Measurements from ENCODE around the gene CNTN2.

The CNTN2 gene

DNA sequence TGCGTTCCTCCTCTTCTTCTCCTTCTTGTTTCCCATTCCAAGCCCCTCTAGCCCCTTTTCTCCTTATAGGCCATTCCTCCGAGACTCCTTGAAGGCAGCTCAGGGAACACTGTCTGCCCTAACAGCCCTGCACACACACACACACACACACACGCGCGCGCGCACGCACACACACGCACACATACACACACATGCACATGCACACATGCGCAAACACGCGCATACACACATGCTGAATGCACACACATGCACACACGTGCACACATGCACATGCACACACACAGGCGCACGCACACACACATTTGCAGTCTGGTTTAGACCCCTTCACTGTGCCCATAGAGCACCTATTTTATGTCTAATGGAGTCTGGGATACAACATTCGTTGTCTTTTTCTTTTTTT is 17.8 kb upstream of the CNTN2 start:
- DNase-seq: no peak

DNA sequence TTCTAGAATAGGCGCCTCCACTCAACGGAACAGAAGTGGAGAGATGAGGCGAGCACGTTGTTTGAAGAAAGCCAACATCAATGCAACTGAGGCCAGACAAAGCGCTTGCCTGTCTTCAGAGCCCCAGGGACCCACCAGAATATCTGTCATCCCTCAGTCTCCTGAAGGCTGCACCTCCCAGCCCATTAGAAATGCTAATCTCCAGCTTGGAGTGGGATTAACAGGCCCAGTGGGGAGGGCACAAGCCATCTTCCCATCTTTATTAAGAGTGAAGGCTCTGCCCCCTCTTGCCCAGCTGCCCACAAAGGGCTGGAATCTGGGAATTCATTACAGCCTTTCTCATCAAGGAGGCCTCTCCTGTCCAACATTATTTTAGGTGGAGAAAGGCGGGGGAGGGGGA is 16.8 kb upstream of the CNTN2 start:
- DNase-seq: no peak

DNA sequence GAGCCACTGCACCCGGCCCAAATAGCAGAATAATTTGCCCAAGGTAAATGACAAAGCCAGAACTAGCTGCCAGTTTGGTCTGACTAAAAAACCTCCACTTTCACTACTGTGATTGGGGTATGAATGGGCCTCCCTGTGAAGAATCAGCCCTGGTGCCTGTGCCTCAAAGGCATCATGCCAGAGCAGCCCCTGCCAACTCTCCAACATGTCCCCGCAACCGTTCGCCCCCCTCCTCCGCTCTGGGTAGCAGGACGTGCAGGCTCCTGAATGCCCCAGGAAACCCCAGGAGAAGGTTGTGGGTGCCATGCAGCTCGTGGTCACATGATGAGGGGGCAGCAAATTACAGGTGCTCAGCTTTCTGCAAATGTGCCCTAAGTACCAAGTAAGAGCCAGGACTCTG is 14.6 kb upstream of the CNTN2 start:
- no peak for DNase-seq

DNA sequence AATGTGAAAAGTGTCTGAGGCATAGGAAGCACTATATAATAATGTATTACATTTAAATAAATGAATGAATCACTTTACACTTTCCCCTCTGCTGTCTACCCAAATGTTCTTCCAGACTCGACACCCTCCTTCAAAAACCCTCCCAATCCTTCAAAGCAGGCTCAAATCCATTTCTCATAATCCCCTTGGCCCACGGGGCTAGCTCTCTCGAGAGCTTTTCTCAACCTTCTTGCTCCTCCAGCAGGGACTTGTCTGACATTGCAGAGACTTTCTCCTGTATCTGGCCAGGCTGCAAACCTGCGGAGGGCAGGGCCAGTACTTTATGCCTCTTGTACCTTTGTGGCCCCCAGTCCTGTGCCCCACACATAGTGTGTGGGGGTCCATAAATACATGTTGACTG is 14.1 kb upstream of the CNTN2 start:
- no peak for DNase-seq

DNA sequence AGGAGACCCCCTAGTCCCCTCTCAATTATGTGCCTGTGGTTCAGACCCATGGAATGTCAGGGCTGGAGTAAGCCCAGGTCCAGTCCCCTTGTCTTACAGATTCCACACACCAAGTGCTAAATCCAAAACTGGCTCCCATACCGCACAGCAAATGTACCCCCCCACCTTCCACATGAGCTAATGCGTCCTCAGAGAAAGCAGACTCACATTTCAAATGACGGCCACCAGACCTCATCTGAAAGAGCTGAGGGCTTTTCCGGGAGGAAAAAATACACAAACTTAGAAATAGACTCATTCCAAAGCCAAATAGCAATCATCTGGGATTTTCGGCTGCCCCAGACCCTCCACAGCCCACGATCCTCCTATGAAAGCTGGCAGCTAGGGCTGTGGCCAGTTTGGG is 12.8 kb upstream of the CNTN2 start:
- DNase-seq: no peak

DNA sequence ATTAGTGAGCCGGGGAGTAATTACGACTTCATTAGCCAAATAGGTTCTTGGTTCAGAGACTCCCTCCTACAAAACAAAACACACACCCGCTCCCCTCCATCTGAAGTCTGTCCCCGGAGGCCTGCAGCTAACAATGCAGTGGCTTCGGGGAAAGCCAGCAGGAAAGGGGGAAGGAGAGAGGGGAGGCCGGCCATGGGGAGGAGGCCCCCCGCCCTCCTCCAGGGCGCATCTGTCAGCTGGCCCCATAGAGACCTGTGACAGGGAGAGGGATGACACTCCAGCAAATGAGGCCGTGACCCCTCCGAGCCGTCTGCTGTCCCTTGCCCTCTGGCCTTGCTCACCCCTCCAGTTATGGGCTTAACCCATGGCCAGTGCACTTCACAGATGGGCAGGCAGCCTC is 12.1 kb upstream of the CNTN2 start:
- DNase-seq: no peak

DNA sequence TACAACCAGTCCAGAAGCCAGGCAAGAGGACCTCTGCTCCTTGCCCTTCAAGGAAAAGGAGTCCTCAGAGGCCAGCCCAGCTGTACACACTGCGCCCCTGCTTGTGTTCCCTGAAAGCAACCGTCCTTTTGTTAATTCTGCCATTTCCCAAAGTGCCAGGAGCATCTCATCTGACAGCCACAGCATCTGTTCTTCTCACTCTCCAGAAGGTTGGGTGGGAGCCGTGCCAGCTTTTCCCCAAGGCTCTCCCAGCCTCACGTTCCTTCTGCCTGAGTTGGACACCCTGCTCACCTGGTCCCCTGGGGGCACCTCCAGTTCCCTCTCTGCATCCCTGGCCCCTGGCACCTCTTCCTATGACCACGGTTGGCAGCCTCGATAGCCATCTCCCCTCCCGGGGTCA is 10.5 kb upstream of the CNTN2 start:
- DNase-seq: no peak

DNA sequence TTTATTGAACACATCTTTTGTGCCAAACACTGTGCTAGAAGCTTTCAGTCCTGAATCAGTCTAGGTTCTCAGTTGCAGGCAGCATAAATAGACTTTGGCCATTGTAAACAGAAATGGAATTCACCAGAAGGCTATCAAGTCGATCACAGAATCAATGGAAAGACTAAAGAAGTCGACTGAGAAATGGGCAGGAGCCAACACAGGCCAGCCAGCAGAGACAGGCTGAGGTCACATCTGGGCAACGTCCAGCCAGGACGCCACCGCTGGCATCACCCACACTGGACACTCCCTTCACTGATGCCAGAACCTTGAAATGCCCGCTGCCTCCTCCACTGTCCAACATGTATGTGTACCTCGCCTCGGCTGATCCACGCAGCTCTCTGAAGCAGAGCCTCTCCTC is 5.5 kb upstream of the CNTN2 start:
- no peak for DNase-seq

DNA sequence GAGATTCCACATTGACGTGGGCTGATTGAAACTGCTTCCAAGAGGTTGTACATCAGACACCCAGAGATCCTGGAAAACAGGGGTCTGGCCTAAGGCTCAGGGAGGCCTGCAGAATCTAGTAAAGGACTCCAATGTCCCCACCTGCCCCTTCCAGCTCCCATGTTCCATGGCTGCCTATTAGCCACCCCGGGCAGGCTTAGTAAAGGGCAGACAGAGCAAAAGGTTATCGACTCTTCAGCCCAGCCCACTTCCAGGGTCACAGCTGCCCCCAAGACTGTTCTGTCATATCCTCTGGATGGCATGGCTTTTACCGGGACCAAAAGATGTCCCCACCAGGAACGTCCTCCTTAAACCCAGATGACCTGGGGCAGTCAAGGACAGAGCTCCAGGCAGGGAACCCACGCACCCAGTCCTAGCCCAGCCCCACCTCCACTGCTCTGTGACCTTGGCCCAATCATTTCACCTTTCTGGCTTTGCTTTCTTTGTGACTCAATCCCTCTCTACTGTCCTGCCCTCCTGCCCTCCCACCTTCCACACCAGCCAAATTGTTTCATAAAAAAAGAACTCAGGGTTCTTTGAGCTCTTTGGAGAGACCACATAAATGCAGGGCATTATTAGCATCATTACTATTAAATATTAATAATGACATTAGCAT is 4.8 kb upstream of the CNTN2 start:
- DNase-seq: no peak

DNA sequence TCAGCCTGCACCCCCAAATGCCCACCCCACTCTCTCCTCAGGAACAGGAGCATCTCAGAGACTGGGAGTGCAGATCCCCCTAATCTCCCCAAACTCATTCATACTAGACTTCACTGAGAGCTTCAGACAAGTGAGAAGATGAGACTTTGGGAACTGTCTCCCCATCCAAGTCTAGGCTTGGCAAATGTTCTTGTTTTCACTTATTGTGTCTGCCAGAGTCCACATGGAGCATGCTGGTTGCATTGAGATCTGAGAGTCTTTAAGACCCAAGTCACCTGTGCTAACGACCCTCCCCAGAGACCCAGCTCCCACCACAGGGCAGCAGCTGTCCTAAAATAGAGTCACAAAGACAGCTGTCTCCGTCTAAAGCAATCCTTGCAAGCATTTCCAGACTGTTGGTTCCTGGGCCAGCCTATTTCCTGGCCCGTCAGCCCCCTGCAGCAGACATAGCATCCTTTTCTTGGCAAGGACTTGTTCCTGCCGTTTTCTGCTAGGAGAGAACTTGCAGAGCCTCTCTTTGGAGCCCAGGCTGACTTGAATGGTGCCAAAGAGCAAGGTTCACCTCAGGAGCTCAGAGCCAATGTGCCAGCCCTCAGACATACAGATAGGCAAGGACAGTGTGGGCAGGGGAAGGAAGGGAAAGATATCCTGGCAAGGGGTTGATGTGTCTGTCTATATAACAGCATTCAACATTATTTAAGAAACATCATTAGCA is 1.9 kb upstream of the CNTN2 start:
- DNase-seq: no peak

DNA sequence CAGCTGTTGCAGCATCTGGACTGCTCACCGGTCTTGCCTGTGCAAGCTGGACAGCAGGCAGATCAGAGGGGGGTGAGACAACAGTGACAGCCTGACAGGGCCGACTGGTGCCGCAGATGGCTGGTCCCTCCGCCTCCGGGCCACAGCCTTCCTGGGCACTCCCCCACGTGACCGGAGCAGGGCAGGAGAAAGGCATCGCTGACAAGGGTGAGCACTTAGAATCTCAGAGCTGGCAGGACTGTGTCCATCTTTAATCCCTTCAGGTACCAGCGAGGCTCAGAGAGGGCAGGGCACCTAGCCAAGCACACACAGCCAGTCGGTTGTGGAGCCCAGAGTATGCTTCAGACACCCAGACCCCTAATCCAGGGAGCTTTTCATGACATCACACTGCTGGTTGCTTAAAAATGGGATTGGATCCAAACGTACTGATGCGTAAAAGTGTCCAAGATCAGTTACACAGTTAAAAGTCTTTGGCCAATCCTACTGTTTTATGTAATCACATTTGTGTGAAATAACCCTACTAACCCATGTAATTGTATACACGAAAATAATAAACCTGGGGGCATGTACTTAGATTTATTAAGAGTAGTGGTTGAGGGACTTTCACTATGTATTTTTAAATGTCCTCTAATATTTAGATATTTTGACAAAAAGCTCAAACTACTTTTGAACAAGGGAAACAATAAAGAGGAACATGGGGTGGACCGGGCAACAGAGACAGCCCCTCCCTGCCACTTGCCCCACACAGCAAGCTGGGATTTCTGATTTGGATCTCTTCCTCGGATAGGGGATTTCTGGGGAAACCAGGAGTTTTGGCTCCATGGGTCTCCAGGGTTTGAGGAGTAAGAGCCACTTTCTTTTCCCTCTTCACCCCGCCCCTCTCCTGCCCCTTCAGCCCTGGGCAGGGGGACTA is 758 bp upstream of the CNTN2 start:
- DNase-seq: peak; percentile 54

DNA sequence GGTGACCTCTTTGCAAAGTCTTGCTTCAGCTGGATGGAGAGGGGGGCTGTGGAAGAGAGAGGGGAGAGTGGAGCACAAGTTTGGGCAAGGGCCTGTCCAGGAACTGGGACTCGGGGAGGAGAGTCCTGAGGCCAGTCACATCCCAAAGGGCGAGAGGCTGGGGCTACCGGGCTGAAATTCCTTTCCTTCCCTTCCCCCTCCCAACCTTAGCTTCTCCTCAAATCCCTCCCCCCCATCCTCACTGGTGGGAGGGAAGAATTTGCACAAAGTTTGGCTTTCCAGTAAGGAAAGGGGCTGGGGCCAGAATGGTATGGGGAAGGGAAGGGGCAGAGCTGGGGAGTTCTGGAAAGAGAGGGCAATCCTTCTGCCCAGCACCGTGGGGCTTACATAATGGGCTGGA is 854 bp downstream of the CNTN2 start:
- DNase-seq: no peak

DNA sequence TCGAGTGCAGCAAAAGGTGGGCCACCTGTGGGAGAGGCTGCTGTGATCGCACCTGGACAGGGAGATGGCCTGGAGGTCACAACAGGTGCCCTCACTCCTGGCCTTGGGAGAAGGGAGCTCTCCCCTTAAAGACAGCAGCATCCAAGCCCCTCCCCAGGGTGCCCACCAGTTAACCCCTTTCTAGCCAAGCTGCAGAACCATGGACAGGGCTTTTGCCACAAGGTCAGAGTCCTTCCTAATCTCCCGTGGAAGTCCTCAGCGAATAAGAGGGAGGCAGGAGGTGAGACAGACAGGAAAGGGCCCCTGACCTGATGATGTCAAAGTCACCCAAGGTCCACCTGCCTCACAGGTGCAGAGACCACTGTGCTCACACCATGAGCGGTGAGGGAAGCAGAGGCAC is 1.7 kb downstream of the CNTN2 start:
- DNase-seq: no peak

DNA sequence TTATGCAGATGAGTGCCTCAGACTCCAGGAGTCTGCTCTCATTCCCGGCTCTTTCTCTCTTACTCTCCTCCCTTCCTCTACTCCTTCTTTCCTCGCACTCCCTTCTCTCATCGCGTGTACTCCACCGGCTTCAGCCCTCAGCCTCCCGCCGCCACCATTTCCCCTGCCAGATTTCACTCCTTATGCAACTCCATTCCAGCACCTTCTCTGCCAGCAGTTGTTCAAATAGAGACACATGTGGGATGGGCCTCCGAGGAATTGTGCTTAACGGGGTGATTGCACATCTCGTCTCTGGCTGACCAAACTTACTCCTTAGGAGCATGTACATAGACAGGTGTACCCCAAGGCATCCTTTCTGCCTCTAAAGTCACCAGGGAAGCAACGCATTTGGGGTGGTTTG is 2.1 kb downstream of the CNTN2 start:
- DNase-seq: no peak

DNA sequence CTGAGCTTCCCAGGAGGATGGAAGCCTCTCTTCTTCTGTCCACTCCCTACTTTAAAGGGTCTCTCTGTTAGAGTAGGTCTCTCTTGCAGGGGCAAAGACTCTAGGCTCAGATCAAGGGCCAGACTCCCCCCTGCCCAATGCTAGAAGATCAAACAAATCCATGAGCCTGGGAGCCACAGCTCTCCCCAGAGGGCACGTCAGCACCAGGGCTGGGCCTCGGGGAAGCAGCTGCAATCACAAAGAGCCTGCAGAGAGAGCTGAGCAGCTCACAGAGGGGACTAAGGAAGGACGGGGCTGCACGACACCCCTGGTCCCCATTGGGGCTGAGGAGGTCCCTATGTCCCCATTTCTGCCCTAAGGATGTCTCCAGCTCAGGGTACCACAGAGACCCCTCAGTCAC is 3.9 kb downstream of the CNTN2 start:
- DNase-seq: no peak

DNA sequence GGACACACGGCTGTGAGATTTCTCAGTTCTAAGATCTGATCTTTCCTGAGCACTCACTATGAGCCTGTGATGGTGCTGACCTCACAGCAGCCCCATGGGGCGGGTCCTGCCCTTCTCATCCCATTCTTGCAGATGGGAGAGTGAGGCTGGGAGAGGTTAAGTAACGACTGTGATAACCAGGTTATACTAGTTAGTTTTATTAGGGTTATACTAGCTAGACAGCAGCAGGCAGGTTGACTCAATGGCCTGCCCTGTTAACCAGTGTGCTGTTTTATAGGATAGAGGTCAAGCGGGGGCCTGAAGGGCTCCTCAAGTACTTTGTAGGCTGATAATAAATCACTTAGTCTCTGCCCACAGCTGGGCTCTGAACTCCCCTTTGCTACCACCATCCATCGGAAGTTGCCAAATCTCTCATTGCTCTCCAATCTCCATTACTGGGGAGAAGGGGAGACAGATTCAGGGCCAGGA is 4.8 kb downstream of the CNTN2 start:
- DNase-seq: no peak

DNA sequence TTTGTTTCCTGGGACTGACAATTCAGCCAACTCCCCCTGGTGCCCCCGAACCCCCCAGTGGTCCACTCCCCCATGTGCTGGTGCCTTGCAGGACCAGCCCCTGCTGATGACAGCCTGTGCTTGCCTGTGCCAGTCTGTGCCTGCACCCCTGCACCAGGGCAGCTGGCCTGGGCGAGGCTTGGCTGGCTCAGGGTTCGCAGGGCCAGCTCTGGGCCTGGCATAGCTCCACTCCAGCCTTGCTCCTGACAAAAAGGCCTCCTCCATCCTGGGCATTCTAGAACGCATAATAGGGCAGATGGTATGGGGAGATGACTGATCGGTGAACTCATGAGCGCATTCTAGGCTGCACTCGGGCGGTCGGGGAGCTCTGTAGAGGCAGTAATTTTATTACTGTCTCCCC is 5.4 kb downstream of the CNTN2 start:
- no peak for DNase-seq

DNA sequence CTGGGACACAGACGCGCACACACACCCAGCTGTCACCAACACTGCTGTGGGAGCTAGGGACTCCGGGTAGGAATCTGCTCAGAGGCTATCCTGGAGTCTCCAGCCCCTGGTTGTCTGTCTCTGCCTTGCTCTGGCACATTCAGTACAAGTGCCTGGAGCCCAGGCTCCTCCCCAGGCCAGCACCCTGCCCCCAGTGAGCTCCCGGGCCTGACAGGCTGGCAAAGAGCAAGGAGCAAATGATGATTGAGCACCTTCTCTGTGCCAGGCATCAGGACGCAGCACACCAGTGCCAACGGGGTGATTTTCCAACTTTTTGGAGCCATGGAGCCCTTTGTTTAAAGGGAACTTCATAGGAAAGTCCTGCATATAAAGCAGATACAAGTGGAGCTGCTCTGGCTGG is 6.5 kb downstream of the CNTN2 start:
- no peak for DNase-seq

DNA sequence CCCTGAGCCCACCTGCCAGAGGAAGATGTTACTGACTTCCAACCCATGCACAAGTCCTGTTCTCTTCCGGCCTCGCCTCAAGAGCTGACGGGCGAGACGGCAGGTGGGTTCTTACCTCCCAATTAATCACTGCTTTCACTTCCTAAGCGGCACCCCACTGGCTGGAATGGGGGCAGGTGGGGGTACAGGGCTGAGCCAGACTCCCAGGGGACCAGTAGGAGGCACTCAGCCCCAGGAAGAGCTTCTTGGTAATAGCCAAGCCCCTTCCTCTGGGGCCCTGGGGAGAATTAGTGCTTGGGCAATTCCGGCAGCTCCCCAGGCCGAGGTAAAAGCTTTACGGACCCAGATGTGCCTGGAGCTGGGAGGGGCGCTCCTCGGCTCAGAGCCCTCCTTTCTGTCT is 9.7 kb downstream of the CNTN2 start:
- DNase-seq: no peak

DNA sequence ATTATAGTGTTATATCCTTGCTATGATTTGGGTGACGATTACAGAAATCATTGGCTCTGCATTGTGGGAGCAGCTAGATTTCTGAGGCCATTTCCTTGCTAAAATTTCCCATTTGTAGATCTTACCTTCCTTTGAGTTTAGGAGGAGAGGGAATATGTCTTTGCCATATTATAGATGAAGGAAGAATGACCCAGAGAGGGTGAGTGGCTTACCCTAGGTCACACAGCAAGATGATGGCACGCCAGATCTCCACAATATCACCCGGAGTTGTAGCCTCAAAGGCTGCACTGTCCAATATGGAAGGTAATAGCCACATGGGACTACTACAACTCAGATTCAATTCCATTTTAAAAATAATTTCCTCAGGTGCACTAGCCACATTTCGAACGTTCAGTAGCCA is 10.3 kb downstream of the CNTN2 start:
- DNase-seq: no peak

DNA sequence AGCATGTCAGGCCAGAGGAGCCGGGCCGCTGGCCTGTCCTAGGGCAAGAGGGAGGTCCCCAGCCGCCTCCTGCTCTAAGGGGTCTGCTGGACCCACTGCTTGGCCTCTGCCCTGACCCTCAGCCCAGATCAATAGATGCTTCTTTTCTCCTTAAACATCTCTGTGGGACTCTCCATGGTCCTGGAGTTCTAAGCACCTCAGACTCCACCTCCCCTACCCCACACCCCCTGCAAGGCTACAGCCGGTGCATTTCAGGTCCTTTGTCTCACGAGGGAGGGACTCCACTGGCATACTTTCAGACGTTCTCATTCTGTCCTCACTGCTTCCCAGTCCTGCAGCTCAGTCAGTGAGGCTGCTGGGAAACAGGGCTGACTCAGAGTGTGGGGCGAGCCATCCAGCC is 11.0 kb downstream of the CNTN2 start:
- DNase-seq: no peak

DNA sequence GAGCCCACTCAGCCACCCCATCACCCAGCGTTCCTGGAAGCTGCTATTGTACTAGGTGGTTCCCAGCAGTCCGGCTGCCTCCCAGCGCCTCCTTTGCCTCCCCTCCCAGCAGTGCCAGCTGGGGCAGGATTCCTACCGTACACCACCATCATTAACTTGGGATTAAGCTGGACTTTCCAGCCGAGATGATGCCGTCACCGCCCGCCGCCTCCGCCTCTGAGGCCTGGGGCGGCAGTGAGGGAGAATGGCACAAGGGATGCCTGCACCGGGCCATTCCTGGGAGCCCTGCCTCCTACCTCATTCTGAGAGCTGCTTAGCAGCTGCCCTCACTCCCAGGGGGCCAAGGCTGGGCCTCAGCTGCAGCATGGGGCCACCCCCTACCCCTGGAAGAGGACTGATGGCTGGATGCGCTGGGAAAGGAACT is 13.2 kb downstream of the CNTN2 start:
- no peak for DNase-seq

DNA sequence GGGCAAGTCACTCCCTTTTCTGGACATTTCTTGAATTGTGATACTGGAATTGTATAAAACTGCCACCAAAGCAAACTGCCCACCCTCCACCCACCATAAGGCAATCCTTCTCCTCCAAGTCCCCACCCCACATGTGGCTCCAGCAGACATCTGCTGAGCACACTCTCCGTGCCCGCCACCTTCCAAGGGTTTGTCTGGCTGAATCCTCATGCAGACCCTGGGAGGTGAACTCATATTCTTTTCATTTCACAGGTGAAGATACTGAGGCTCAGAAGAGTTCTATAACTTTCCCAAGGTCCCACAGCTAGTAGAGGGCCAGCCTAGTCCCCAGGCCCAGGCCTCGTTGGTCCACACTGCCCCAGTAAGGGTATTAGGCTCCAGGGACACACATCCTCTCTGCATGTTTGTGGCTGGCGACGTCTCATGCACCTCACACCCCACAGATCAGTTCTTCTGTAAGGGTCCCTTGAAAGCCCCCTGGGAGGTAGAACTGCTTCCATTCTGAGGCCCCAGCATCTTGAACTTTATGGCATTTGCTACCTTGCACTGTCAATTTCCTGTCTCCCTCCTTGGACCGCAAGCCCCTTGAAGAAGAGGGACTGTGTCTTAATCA is 14.1 kb downstream of the CNTN2 start:
- no peak for DNase-seq

Measured in DMS53 (cell line).